HL-60/S4 treated with phorbol 12-myristate 13-acetate at 8.2 ng/mL for 4 days and 3 days (cell line): ENCODE measurements around the gene ENTPD7.
"Not testable (repeated sequence)": the region's sequence is repeated elsewhere in the genome, so short reads cannot be mapped to it uniquely, and the experiment has no call there.

Experiments
- in situ Hi-C: fragments of 300-500 bp; cut with MboI; formaldehyde crosslinking; loops from 2 replicates; pipeline ENCODE4 v1.15.0; 2022; ENCODE audit warnings: low sequenced_read_pairs

Gene ENTPD7, protein sequence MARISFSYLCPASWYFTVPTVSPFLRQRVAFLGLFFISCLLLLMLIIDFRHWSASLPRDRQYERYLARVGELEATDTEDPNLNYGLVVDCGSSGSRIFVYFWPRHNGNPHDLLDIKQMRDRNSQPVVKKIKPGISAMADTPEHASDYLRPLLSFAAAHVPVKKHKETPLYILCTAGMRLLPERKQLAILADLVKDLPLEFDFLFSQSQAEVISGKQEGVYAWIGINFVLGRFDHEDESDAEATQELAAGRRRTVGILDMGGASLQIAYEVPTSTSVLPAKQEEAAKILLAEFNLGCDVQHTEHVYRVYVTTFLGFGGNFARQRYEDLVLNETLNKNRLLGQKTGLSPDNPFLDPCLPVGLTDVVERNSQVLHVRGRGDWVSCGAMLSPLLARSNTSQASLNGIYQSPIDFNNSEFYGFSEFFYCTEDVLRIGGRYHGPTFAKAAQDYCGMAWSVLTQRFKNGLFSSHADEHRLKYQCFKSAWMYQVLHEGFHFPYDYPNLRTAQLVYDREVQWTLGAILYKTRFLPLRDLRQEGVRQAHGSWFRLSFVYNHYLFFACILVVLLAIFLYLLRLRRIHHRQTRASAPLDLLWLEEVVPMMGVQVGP

DNA sequence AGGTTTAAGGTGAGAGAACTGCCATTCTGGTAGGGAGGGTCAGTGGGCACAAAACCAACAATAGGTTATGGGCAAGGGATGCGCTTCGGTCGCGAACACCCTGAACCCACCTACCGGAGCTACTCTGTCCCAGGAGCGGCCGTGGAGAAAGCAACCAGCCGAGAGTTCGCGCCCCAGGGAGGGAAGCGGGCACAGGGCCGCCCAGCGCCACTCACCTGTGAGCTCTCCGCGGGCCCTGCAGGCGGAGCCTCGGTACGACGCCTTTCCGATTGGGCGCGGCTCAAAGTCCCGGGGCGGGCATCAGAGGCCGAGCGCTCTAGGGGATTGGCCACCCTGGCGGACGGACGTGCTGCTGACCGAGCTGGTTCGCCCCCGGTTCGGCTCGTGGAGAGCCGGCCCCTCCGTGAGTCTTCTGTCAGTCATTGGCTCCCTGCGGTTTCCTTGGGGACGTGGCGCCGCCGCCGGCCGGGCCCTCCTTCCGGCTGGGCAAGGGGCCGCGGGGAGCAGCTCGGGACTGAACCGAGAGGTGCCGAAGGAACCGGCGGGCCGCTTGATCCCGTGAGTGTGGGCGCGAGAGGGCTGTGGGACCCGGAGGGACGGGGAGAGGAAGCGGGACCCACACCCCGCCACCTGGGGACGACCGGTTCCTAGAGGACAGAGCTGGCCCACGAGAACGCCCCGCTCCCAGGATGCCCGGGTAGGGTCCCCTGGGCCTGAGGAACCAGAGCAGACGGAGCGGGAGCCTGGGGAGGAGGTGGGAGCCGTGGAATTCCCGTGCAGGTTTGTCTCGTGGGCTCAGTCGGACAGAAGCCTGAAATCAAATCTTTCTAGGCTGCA is at the start of gene ENTPD7:
TSS of gene ENTPD7 (plus strand) at position 479 of the 837 bp plus-strand sequence. CDS start 448 bp downstream, outside the sequence.
- in situ Hi-C loops = no loop called here

DNA sequence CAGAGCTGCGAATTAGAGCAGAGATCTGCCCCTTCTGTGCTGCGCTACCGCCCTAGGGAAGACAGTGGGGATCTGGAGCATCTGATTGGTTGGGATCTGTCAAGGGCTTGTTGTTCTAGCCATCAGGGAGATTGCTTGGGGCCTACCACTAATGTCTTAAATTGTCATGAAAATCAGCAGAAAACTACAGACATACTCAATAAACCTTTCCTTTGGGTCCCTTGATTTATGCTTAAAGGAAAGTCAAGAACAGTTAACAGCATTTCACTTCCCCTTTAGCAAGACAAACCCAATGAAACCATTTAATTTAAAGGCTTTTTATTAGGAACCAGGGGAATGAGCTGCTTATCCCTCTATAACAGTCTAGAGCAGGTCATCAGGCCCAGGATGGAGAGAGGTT is 49.1 kb upstream of the ENTPD7 start:
- in situ Hi-C loops = no loop called here

DNA sequence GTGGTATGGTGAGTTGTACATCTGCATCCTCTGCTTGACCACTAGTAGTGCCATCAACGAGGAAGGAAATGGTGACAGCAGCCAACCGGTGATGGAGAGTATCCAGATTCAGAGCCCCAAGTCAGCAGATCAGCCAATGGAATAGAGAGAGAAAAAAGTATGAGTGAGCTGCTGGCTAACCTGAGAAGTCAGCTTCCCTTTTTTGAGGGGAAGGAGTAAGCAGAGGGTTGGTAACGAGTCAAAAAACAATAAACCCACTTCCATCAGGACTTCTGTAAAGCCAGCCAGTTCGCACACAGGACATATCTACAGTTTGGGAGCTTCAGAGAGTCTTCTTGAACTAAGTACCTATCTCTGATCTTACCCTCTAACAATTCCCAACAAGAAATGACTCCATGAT is 48.0 kb upstream of the ENTPD7 start:
- in situ Hi-C loops = no loop called here

DNA sequence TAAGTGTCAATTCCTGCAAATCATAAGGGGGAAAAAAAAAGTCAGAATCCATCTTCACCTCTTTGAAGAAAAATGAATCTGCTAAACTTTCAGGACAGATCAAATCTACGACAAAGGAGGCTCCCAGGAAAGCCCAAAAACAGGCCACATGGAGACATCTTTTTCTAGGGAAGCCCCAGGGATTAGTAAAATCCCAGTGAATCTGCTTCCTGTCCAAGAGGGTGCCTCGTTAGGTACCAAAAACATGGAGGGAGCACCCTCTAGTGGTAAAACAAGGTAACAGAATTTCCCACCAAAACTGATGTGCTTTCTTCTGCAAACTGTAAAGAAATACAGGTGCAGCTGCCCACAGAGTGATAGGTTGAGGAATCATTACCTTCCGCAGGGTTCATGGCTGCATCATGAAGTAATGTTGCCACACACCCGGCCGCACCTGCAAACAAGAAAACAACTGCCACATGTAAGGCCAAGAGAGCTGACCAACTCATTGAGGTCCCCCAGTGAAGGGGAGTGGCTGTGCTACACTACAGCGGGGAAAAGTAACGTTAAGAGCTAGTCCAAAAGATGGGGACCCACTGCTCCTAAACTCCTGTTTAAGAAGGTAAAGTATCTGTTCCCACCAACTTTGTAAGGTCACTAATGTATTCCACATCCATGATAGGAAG is 47.0 kb upstream of the ENTPD7 start:
- in situ Hi-C loops = no loop called here

DNA sequence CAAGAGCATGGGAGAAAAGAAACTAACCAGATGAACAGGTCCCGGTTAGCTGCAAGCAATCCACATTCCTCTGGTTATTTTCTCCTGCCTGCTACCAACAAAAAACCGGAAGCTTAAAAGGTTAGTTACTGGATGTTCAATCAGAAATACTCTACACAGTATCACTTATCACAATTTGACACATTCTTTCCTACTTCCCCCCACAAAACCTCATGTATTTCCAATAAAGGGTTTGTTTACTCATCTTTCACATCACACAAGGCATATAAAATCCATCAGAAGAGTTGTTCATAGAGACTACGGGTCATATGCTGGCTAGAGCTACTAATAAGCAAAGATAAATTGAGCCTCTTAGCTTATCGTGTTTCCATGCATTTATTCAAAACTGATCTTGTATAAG is 43.9 kb upstream of the ENTPD7 start:
- in situ Hi-C loops = no loop called here

DNA sequence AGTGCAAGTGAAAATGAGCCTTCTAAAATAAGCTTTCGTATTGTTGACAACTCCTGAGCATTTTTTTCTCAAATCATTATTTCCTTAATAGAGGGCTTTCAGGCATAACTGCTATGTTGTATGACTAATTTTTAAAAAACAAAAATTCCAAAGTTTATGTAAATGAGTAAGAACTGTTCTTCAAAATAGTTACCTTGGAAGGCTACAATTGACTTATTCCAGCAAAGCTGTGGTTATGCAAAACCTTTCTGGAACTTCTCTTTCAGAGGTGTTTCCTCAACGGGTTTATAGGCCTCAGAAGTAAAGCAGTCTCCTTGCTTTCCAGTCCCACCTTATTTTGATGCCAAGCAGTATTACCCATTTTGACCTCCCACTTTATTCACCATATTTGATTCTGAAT is 41.6 kb upstream of the ENTPD7 start:
- in situ Hi-C loops = no loop called here

DNA sequence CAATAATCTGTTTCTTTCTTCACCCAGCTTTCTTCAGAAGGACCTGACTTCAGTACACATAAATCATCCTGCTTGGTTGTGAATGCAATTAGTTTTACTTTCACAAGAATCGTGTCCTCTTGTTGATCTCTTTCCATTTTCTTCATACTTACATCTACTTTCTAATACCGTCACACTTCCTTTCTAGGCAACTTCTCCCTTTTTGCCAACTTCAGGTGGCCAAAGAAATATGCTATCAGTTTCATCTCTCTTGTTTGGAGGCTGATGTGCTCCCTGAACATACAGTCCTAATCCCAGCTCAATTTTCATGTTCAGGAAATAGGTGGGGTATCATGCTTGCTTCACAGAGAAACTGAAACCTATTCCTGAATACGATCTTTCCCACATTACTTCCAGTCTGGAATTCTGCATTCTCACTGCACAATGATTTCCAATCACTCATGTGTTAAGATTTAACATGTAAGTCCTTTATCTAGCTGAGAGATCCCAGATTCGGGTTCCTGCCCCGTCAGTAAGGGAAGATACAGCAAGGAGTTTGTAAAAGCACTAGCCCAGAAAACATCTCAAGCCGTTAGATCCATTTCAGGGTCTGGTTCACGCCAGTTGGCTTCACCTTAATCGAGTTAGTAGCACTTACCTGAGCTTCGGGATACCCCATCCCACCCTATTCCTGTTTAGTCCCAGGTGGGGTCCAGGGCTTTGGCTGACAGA is 40.1 kb upstream of the ENTPD7 start:
- in situ Hi-C loops = no loop called here

DNA sequence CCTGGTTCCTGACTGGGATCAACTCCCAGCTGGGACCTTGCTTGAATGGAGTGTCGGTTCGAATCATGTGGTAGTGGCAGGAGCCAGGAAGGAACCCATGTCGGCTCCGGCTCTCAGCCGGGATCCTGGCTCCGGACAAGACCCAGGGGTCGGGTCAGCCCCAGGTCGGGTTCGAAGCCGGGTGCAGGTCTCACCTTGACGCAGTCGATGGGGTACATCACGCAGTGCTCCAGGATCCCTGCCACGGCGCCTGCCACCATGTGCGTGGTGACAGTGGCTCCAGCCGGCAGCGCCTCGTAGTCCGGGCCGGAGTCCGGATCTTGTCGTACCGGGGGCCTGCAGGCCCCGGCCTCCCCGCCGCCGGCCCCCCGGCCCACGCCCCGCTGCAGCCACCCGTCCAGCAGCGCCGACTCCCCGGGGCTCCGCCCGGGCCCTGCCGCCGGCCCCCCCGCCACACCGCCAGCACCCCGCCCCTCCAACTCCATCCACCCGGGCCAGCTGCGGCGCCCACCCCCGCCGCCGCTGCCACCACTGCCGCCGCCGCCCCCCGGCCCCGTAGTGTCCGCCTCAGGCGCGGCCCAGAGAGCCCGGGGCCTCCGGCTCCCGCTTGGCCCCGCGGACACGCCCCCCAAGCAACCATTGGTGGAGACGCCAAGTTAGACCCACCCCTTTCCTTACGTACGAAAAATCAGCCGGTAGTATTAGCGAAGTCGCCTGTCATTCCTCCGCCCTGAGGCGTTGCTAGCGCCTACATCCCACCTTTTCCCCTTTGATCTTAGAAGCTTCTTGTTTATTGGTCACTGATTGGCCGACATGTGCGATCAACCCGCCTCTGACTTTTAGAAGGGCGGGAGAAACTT is 39.2 kb upstream of the ENTPD7 start, which contains the start of gene SLC25A28:
TSS of gene SLC25A28 (minus strand) at position 589 of the 860 bp plus-strand sequence. CDS start at position 485, 104 bp downstream.
- in situ Hi-C loops = no loop called here

DNA sequence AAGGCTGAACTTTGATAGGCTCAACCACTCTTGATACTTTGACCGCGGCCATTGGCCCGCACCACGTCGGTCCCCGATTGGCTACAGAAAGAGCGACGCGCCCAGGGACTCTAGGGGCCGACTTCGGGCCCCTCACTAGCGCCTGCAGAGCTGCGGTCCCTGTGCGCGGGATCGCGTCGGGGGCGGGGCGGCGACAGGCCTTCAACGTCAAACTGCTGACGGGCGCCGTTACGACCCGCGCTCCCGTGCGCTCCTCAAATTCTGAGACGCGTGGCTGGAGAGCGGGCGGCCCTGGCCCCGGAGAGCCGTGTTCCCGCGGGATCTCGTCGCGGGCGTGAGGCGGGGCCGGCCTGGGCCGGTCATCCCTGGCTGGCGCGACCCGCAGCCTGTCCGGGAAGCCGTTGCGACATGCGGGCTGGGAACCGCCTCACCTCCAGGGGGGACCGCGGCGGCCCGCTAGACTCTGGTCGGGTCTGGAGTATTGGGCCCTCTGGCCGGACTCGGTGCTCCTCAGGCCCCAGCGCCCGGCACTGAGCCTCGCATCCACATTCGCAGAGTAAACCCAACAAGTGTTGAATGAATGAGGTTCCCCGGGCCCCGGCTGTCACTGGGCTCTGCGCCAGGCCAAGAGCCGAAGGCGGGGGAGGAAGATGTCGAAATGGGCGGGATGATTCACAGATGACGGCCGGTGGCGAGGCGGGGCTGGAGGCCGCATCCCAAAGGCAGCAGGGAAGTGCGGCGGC is 38.4 kb upstream of the ENTPD7 start:
- in situ Hi-C loops = no loop called here

DNA sequence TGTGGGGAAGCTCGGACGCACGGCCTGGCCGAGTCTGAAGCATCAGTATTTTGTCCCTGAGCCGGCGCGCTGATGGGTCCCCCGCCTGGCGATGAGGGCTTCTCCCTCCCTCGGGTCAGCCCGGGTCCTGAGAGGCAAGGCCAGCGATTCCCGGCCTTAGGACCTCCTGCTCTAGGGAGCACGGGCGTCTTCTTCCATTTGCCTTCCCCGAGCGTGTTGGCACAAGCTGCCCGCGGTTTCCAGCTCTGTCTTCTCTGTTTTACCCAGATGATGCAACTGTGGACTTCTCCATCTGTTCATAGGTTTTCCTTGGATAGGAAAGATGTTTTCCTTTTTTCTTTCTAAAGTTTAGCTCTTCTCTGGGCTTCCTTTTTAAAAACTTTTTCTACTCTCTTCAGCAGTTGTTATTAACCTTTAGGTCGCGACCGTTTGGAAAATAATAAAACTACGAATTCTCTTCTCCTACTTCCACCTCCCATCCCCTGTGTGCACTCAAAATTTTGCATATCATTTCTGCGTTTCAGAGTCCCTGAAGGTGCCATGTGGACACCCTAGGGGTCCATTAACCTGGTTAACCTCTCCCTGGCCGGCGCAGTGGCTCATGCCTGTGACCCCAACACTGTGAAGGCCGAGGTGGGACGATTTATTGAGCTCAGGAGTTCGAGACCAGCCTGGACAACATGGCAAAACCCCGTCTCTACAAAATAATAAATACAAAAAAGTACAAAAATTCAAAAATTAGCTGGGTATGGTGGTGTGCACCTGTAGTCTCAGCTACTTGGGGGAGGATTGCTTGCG is 37.7 kb upstream of the ENTPD7 start:
- in situ Hi-C loops = no loop called here

DNA sequence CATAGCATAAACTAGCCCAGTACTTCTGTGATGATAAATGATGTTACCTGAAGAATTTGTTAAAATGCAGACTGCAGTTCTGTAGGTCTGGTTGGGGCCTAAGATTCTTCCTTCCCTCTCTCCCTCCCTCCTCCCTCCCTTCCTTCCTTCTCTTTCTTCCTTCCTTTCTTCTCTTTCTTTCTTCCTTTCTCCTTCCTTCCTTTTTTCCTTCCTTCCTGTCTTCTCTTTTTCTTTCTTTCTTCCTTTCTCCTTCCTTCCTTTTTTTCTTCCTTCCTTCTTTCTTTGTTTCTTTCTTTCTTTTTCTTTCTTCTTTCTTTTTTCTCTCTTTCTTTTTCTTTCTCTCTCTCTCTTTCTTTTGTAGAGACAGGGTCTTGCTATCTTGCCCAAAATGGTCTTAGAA is 35.4 kb upstream of the ENTPD7 start:
- in situ Hi-C loops = no loop called here

DNA sequence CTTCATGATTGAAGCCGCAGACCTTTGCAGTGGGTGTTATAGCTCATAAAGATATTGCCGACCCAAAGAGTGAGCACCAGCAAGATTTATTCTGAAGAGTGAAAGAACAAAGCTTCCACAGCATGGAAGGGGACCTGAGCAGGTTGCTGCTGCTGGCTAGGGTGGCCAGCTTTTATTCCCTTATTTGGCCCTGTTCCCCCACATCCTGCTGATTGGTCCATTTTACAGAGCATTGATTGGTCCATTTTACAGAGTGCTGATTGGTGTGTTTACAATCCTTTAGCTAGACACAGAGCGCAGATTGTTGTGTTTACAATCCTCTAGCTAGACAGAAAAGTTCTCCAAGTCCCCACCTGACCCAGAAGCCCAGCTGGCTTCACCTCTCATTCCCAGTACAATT is 34.2 kb upstream of the ENTPD7 start:
- in situ Hi-C loops = not testable (repeated sequence)

DNA sequence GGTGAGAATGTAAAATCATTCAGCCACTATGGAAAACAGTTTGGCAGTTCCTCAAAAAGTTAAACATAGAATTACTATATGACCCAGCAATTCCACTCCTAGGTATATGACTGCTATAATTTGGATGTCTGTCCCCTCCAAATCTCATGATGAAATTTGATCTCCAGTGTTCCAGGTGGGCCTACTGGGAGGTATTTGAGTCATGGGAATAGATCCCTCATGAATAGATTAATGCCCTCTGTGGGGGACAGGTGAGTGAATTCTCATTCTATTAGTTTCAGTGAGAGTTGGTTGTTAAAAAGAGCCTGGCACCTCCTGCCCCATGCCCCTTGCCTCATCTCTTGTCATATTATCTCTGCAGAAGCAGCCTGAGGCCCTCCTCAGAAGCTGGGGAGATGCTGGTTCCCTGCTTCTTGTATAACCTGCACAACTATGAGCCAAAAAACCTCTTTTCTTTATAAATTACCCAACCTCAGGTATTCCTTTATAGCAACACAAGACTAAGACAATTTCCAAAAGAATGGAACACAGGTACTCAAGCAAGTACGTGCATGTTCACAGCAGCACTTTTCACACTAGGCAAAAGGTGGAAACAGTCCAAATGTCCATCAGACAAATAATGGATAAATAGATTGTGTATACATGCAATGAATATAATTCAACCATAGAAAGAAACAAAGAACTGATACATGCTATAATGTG is 30.2 kb upstream of the ENTPD7 start:
- in situ Hi-C loops = no loop called here

DNA sequence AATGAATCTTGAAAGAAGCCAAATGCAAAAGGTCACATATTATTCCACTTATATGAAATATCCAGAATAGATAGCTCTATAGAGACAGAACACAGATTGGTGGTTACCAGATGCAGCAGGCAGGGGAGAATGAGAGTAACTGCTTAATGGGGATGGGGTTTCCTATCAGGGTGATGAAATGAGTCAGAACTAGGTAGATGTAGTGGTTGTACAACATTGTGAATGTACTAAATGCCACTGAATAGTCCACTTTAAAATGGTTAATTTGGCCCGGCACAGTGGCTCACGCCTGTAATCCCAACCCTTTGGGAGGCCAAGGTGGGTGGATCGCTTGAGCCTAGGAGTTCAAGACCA is 29.7 kb upstream of the ENTPD7 start:
- in situ Hi-C loops = no loop called here

DNA sequence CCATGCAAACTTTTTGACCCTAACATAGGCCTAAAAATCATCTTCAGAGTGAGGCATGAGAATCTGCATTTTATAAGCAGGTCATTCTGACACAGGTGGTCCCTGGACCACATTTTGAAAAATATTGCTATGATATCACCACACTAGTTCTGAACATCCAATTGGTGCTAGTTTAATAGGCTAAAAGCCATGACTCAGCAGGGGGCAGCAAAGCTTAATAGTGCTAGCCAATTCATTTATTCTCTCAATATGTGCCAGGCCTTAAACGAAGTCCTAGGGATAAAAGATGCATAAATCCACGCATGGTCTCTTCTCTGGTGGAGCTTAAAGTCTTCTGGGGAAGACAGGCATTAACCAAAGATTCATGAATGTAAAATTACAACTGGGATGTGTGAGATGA is 28.9 kb upstream of the ENTPD7 start:
- in situ Hi-C loops = no loop called here

DNA sequence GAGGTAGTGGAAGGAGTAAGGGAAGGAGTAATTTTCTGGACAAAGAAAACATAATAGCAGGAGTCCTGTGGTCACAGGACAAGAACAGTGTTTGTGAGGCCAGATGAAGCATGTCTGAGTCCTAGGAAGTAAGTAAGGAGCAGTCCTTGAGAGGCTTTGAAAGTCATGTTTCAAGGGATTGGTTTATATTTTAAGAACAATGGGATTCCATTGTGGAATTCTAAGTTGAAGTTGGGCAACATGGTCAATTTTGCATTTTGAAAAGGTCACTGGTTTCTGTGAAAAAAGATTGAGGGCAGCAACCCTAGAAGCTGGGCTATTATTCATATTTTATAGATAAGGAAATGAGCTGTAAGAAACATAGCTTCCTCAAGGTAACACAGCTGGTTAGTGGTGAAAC is 28.3 kb upstream of the ENTPD7 start:
- in situ Hi-C loops = no loop called here

DNA sequence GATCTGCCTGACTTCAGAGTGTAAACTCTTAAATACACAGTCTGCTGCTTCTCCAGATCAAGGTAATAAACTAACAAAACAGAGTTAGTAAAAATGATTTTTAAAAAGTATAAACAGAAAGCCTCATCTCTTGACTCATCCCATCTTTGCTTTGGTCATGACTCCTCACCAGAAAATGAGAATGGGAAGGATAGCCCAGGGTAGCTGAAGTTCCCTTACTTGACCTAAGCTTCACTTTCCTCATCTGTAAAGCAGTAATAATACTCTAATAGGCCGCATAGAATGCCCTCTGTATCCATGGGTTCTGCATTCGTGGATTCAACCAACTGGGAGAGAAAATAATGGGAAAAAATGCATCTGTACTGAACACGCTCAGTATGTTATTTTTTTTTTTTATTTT is 27.8 kb upstream of the ENTPD7 start:
- in situ Hi-C loops = no loop called here
